ENCODE data around the gene MXRA8.
A peak's percentile ranks its signal among the peaks of the same experiment; 100 is the strongest.
"Not testable (repeated sequence)": the region's sequence is repeated elsewhere in the genome, so short reads cannot be mapped to it uniquely, and the experiment has no call there.

MXRA8 gene

GRCh38 chr1:1390675-1391074 lies 32.3 kb upstream of the MXRA8 start:
- DNase-seq: no peak

- DNase-seq: no peak
These were observed 29.7 kb upstream of the MXRA8 start for GRCh38 chr1:1388078-1388472.

GRCh38 chr1:1387098-1388077 lies 29.0 kb upstream of the MXRA8 start:
- no peak for DNase-seq

DNA sequence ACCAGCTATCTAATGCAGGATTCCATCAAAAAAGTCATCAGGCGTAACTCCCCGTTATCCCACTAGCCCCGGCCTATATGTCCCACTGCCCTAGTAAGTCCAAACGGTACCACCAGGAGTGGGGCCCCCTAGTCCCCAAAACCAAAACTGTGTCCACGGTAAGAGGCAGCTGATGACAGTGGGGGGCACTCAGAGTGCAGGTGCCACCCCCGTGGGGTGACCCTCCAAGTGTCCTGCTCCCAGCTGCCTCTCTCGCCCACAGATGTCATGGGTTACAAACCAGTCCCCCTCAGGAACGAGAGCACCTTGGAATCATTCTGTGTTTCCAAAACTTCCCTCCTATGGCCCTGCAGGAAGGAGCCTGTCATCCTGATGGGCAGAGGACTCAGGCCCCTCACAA lies 27.6 kb upstream of the MXRA8 start:
- DNase-seq: no peak

- not testable (repeated sequence) for DNase-seq
These were observed 27.0 kb upstream of the MXRA8 start for GRCh38 chr1:1385339-1385738.

- DNase-seq: no peak
These were observed 22.9 kb upstream of the MXRA8 start for GRCh38 chr1:1381294-1381693.

DNA sequence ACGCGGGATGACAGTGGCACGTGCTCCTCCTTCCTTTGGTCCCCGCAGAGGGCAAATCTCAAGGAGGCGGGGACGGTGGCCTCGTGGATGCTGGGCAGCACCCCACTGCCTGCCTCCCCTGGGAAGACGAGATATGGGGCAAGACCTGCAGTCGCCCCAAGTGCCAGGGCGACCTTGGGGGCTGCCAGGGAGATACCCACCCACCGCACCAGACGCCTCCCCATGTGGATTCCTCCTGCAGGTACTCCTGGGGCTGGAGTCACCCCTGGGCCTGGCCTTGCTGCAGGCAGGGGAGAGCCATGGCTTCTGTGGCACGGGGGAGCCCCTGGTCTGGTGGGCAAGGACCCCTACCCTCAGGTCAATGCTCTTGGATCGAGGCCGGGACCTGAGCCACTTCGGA lies 22.5 kb upstream of the MXRA8 start:
- no peak for DNase-seq

DNA sequence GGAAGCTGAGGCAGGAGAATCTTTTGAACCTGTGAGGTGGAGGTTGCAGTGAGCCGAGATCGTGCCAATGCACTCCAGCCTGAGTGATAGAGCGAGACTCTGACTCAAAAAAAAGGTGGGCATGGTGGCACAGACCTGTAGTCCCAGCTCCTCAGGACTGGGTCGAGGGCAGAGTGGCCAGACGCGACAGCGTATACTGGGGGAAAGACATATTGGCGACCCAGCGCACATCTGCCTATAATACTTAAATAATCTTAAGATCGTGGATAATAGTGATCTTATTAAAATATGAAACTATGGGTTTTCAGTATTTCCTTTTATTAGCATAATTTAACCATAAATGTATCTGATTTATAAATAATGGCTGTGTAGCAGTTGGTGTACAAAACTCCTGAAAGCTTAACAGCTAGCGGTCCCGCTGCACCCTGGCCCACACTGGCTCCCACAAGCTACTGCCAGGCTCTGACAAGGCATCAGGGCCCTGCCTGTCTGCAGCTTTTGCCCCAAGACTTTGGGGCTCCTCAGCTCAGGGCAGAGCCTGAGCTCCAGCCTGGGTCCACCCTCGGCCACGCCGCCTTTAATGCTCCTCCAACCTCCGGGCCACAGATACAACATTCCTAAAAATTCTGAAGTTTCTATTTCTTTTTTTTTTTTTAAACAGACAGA lies 19.3 kb upstream of the MXRA8 start:
- DNase-seq: no peak

DNA sequence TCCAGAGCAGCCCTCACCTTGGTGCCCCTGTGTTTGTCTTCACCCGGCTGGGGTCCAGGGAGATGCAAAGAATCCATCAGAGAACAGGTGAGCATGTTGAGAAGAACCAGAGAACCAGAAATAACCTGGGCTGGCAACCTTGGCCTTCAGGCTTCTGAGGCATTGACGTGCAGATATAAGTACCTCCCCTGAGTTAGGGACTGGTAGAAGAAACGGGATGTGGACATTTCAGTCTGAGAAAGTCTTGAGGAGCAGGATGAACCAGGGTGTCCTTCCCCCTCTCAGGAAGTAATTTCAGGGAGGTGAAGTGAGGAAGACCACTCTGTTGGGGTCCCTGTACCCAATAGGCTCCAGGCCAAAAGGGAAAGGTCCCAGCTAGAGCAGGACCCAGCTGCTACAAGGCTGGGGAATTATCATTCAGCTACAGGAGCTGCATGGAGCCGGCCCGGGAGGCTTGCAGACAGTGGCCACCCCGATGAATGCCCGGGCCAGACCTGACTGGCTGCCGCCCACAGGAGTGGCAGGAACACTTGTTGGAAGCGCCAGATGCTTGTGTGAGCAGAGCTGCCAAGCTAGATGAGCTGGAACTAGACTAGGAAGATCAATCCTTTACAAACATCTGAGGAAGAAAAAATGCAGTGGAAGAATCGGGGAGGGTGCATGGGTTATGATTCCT lies 18.3 kb upstream of the MXRA8 start:
- DNase-seq: no peak

DNA sequence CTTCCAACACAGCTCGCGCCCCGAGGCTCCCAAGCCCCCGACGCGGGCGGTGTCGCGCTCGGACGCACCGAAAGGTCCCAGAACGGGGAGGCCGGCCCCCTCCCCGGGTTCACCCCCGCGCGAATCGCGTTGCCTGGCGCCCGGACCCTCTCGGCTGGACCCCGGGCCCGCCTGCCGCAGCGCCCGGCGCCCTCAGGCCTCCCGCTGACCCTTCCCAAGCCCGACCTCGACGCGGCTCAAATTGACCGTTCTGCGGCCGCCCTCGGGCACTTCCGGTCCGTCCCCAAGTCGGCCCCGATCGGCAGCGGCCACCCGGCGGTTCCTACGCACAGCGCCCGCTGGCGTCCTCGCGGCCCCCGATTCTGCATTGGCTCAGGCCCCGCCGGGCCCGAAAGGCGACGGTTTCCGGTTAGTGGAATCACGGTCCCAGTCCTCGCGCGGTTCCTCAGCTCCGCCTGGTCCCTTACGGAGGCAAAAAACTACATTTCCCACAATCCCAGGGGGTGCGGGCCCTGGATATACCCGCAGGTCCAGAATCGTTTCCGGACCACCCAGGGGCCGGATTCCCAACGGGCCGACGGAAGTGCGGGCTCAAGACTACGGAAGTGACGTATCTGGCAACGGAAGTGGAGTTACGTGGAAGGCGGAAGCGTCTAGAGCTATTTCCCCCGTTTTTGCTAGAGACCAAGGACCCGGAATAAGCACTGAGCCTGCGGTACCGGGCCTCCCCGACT lies 16.7 kb upstream of the MXRA8 start, which contains the start of gene AURKAIP1:
AURKAIP1 (minus strand) TSS at position 279 of the 734 bp plus-strand sequence. CDS start 451 bp downstream, outside the sequence.
- DNase-seq: peak; percentile 100

DNA sequence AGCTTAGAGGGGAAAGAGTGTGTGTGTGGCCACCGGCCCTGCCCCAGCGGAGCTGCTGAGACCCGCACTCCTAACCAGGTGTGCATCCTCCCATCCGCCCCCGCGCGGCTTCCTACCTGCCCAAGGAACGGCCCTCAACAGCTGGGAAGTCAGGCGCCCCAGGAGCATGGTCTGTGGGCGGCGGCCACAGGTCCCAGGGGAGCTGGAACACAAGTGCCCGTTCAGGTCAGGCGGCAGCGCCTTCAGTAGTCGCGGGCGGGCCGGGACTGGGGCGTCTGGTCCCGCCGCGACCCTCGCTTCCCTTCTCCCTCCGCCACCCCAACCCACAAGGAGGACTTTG lies 16.2 kb upstream of the MXRA8 start:
- peak; percentile 63 for DNase-seq

- DNase-seq: peak; percentile 57
These were observed 15.6 kb upstream of the MXRA8 start for GRCh38 chr1:1373815-1374588.

GRCh38 chr1:1373051-1373814 lies 14.9 kb upstream of the MXRA8 start:
- DNase-seq: no peak

DNA sequence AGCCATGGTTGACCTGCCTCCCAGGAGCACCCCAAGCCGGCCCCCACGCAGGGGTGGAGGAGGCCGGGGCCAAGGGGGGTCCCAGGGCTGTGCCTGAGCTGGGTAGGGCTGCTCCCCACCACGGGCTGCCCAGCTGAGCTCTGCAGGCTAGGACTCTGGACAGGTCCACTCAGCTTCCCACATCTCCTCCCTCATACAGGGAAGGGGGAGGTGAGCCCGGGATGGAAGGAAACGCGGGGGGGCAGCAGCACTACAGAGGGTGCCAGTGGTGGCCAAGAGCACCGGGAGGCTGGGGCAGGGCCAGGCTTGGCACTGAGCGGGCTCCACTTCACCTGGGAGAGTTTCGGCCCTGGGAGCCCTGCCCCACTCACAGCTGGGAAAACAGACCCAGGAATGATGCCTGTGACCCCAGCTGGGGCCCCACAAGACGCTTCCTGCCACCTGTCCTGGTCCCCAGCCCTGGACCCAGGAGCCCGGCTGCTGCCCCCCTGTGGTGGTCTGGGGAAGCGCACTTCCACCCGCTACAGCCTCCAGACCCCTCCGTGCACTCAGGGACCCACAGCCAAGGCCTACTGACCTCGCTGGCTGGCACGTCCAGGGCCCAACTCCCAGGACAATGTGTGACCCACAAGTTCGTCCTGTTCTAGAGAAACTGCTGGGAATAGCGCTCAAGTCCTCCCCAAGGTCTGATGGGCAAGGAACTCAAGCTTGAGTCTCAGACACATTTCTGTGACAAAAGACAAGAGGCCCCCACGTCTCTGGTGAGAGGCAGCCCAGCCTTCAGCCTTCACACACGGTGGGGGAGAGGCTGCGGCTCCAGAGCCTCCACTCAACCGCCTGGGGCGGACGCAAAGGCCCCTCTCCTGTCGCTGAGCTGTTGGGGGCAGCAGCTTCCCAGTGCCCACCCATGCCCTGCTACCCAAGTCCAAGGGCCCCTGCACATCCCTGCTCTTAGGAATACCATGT lies 13.7 kb upstream of the MXRA8 start:
- peak; percentile 92 for DNase-seq

- no peak for DNase-seq
These were observed 13.0 kb upstream of the MXRA8 start for GRCh38 chr1:1371364-1371745.

- no peak for DNase-seq
These were observed 12.5 kb upstream of the MXRA8 start for GRCh38 chr1:1370771-1371300.

DNA sequence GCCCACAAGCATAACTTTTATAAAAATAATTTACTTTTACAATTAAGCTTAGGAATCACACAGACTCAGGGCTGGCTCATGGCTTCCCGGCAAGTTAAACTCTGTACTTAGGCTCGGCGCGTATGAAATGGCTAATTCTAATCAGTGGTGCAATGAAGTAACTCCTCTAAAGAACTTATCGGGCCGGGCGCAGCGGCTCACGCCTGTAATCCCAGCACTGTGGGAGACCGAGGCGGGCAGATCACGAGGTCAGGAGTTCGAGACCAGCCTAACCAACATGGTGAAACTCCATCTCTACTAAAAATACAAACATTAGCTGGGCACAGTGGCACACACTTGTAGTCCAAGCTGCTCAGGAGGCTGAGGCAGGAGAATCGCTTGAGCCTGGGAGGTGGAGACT lies 11.7 kb upstream of the MXRA8 start:
- not testable (repeated sequence) for DNase-seq

GRCh38 chr1:1367315-1367714 lies 9.0 kb upstream of the MXRA8 start:
- no peak for DNase-seq

GRCh38 chr1:1366699-1367066 lies 8.3 kb upstream of the MXRA8 start:
- no peak for DNase-seq
